ENCODE results near the gene AP5B1. TPM values are rescaled to one million over a fixed set of nuclear protein-coding genes. Genes with fewer than 3 reads are reported as not detected.

AP5B1 gene
- total and polyA plus RNA-seq, 2 experiments from 2014 or later, result 3.1 to 16.1 TPM

DNA sequence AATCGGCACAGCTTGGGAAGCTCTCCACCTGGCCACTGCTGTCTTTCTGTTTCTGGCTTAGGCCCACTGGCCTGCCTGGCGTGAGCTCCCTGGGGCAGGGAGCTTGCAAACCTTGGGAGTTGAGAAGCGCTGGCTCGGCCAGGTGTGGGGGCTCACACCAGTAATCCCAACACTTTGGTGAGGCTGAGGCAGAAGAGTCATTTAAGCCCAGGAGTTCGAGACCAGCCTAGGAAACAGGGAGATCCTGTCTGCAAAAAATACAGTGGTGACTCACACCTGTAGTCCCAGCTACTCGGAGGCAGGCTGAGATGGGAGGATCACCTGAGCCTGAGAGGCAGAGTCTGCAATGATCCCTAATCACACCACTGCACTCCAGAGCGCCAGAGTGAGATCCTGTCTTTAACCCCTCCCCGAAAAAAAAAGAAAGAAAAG, 4.0 kb downstream of the AP5B1 start (continued):
- TF ChIP-seq, protein P1, sequence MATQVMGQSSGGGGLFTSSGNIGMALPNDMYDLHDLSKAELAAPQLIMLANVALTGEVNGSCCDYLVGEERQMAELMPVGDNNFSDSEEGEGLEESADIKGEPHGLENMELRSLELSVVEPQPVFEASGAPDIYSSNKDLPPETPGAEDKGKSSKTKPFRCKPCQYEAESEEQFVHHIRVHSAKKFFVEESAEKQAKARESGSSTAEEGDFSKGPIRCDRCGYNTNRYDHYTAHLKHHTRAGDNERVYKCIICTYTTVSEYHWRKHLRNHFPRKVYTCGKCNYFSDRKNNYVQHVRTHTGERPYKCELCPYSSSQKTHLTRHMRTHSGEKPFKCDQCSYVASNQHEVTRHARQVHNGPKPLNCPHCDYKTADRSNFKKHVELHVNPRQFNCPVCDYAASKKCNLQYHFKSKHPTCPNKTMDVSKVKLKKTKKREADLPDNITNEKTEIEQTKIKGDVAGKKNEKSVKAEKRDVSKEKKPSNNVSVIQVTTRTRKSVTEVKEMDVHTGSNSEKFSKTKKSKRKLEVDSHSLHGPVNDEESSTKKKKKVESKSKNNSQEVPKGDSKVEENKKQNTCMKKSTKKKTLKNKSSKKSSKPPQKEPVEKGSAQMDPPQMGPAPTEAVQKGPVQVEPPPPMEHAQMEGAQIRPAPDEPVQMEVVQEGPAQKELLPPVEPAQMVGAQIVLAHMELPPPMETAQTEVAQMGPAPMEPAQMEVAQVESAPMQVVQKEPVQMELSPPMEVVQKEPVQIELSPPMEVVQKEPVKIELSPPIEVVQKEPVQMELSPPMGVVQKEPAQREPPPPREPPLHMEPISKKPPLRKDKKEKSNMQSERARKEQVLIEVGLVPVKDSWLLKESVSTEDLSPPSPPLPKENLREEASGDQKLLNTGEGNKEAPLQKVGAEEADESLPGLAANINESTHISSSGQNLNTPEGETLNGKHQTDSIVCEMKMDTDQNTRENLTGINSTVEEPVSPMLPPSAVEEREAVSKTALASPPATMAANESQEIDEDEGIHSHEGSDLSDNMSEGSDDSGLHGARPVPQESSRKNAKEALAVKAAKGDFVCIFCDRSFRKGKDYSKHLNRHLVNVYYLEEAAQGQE (IDR thresholded peaks at IDR 0.05; ENCODE audit: unreplicated experiment), result no peak
- no peak for TF ChIP-seq STAT1 (IDR thresholded peaks at IDR 0.05; ENCODE audit: unreplicated experiment)
- TF ChIP-seq EZH2 (IDR thresholded peaks at IDR 0.05; ENCODE audit: low read depth, unreplicated experiment), result no peak
- TF ChIP-seq, protein P2, sequence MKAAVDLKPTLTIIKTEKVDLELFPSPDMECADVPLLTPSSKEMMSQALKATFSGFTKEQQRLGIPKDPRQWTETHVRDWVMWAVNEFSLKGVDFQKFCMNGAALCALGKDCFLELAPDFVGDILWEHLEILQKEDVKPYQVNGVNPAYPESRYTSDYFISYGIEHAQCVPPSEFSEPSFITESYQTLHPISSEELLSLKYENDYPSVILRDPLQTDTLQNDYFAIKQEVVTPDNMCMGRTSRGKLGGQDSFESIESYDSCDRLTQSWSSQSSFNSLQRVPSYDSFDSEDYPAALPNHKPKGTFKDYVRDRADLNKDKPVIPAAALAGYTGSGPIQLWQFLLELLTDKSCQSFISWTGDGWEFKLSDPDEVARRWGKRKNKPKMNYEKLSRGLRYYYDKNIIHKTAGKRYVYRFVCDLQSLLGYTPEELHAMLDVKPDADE (IDR thresholded peaks at IDR 0.05), result no peak
- TF ChIP-seq, protein P3, sequence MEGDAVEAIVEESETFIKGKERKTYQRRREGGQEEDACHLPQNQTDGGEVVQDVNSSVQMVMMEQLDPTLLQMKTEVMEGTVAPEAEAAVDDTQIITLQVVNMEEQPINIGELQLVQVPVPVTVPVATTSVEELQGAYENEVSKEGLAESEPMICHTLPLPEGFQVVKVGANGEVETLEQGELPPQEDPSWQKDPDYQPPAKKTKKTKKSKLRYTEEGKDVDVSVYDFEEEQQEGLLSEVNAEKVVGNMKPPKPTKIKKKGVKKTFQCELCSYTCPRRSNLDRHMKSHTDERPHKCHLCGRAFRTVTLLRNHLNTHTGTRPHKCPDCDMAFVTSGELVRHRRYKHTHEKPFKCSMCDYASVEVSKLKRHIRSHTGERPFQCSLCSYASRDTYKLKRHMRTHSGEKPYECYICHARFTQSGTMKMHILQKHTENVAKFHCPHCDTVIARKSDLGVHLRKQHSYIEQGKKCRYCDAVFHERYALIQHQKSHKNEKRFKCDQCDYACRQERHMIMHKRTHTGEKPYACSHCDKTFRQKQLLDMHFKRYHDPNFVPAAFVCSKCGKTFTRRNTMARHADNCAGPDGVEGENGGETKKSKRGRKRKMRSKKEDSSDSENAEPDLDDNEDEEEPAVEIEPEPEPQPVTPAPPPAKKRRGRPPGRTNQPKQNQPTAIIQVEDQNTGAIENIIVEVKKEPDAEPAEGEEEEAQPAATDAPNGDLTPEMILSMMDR (conservative IDR thresholded peaks at IDR 0.05; ENCODE audit: low read depth in 2 of 2), result no peak
- no peak for TF ChIP-seq POLR2AphosphoS5 (IDR thresholded peaks at IDR 0.05; ENCODE audit: low read depth)
- TF ChIP-seq NANOG (IDR thresholded peaks at IDR 0.05; ENCODE audit: borderline replicate concordance), result no peak
- TF ChIP-seq CREB1 (CRISPR knock-in tag; IDR thresholded peaks at IDR 0.05; ENCODE audit: low read depth), result no peak
- TF ChIP-seq ZNF331 (CRISPR knock-in tag; IDR thresholded peaks at IDR 0.05; ENCODE audit: low read depth), result no peak

DNA sequence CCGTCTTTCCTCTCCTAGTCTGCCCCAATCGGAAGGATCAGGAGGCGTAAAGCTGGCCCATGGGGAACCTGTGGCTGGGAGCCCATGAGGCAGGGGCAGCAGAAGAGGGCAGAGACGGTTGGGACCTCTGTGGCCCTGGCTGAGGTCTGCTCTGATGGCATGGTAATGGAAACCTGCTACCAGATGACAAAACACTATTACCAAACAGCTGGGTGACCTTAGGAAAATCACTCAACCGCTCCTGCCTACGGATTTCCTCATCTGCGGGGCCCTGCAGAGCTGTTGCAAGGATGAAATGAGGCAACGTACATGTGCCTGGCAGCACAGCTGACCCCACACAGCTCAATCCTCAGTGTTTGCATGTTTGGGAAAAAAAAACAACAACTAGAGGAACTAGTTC, 4.6 kb downstream of the AP5B1 start:
- no peak overlapping the region for H3K27ac Mint-ChIP-seq
- no peaks in the 10 kb centered on the region for H3K79me2 ChIP-seq (replicated peaks; ENCODE audit: insufficient read depth)

More for the DNA sequence above, 4.6 kb downstream of the AP5B1 start:
- no peaks in the 10 kb centered on the region for H4K20me1 ChIP-seq (replicated peaks; ENCODE audit: insufficient read depth)
- H3K27me3 ChIP-seq (ENCODE audit: insufficient read depth), result peaks cover 3% of the 10 kb centered on the region
- no peaks in the 10 kb centered on the region for H3K4me1 ChIP-seq (ENCODE audit: insufficient read depth)
- no peak overlapping the region for H3K4me3 ChIP-seq
- TF ChIP-seq ZNF114 (CRISPR knock-in tag; IDR thresholded peaks at IDR 0.05) (no peak), STAT1 (IDR thresholded peaks at IDR 0.05; ENCODE audit: unreplicated experiment) (no peak), EZH2phosphoT487 (IDR thresholded peaks at IDR 0.05; ENCODE audit: unreplicated experiment) (no peak)
- no peak overlapping the region for H2AFZ ChIP-seq
- ATAC-seq (no peak), DNase-seq (ENCODE audit: low spot score) (no peak)
- Mint-ChIP-seq H3K4me3 (no peak overlapping the region), H3K36me3 (ENCODE audit: low read depth) (peaks cover 3% of the 10 kb centered on the region; the same call in 1 of the 3 replicates), H3K9me3 (no peaks in the 10 kb centered on the region; the same call in 2 of the 3 replicates), H3K4me1 (no peaks in the 10 kb centered on the region), H3K27me3 (ENCODE audit: insufficient read depth, low read depth, poor library complexity) (peaks cover 10% of the 10 kb centered on the region)
- H3K4me2 ChIP-seq, result no peak overlapping the region
- no peaks in the 10 kb centered on the region for H3K36me3 ChIP-seq (ENCODE audit: insufficient read depth)
- no peak overlapping the region for H3K27ac ChIP-seq (ENCODE audit: low read depth)
- no peaks in the 10 kb centered on the region for H3F3A ChIP-seq (replicated peaks; ENCODE audit: low read depth)
- no peaks in the 10 kb centered on the region for H3K9me2 ChIP-seq (ENCODE audit: insufficient read depth)

All from GM23338 (cell line).